ENCODE measurements around the gene ERN1. TPM values are rescaled to one million over a fixed set of nuclear protein-coding genes. Genes with fewer than 3 reads are reported as not detected.

The ERN1 gene
- total and polyA plus RNA-seq, 2 experiments from 2014 or later, result 8.9 to 12.4 TPM

DNA sequence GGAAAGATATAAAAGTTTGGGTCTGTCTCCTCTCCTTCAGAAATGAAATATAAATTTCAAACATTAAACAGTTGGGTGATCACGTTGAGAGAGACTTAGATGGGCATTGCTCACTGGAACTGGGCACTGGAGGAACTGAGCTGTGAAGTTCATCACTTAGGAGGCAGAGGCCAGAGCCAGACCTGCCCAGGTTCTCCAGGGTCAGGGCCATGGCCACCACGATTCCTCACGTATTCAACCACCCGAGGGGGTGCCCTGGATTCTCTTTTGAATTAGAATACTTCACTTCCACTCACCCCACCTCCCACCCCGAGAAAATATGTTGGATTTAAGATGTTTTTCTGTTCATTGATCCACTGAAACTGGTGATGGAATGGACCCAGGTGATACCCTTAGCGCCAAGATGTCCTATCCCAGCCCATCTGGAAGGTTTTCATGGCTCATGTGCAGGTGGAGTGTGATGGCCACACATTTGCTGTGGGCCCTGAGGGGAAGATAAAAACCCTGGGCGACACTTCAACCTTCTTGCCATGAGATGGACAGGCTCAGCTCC lies 125.7 kb downstream of the ERN1 start:
- no peaks in the 10 kb centered on the region for H3K36me3 ChIP-seq
- no peak for DNase-seq (ENCODE audit: low read depth in 1 of 2, low spot score in 1 of 2)
- no peak overlapping the region for H3K27ac ChIP-seq
- H3K9me3 ChIP-seq (ENCODE audit: low read depth), result no peaks in the 10 kb centered on the region
- H3K4me3 ChIP-seq, result no peak overlapping the region
- H3K4me1 ChIP-seq (ENCODE audit: low read depth), result no peaks in the 10 kb centered on the region
- TF ChIP-seq, protein P1, sequence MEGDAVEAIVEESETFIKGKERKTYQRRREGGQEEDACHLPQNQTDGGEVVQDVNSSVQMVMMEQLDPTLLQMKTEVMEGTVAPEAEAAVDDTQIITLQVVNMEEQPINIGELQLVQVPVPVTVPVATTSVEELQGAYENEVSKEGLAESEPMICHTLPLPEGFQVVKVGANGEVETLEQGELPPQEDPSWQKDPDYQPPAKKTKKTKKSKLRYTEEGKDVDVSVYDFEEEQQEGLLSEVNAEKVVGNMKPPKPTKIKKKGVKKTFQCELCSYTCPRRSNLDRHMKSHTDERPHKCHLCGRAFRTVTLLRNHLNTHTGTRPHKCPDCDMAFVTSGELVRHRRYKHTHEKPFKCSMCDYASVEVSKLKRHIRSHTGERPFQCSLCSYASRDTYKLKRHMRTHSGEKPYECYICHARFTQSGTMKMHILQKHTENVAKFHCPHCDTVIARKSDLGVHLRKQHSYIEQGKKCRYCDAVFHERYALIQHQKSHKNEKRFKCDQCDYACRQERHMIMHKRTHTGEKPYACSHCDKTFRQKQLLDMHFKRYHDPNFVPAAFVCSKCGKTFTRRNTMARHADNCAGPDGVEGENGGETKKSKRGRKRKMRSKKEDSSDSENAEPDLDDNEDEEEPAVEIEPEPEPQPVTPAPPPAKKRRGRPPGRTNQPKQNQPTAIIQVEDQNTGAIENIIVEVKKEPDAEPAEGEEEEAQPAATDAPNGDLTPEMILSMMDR (IDR thresholded peaks at IDR 0.05; ENCODE audit: low read depth, low read length), result no peak
- H3K27me3 ChIP-seq, result no peaks in the 10 kb centered on the region

- H3K27ac ChIP-seq, result no peak overlapping the region
- H3K27me3 ChIP-seq, result no peaks in the 10 kb centered on the region
- H3K9me3 ChIP-seq (ENCODE audit: low read depth), result no peaks in the 10 kb centered on the region
- no peak for DNase-seq (ENCODE audit: low read depth in 1 of 2, low spot score in 1 of 2)
- H3K4me1 ChIP-seq (ENCODE audit: low read depth), result no peaks in the 10 kb centered on the region
- H3K36me3 ChIP-seq, result no peaks in the 10 kb centered on the region
- H3K4me3 ChIP-seq, result no peak overlapping the region
- TF ChIP-seq, protein P1 (IDR thresholded peaks at IDR 0.05; ENCODE audit: low read depth, low read length), result no peak
These were observed 126.3 kb downstream of the ERN1 start for GRCh38 chr17:64003526-64004121.

DNA sequence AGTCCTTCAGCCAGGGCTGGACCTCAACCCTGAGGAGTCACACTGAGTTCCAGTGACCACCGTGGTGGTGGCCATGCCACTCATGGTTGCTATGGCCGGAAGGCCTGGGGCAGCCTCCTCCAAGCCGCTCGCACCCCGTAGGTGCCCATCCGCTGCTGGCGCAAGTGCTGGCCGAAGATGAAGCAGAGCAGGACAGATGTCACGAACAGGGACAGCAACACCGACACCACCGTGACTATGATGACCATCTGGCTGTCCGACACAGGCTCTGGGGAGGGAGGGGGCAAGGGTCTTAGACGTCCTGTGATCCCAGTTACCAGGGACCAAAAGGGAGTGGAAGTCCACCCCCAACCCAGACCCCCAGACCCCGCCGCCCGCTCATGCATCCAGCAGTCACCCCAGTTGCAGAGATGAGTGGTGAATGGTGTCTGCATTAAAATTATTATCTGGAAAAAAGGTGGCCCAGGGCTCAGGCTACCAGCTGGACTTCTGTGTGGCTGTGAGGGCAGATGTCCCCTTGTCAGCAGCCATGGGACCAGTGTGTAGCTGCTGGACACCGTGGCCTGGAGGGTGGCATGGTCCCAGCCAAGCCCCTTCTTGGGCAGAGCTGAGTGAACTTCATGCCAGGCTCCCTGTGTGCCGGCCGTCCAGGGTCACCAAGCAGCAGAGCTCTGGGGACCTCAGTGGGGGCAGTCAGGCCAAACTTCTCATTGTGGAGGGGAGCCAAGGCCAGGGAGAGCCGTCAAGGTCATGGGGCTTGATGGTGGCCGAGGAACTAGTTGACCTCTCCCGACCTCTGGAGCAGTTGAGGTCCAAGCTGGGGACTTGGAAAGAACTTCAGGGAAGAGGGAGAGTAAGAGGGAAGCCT lies 127.1 kb downstream of the ERN1 start:
- H3K9me3 ChIP-seq (ENCODE audit: low read depth), result no peaks in the 10 kb centered on the region
- no peaks in the 10 kb centered on the region for H3K27me3 ChIP-seq
- H3K27ac ChIP-seq, result no peak overlapping the region
- no peaks in the 10 kb centered on the region for H3K36me3 ChIP-seq
- TF ChIP-seq, protein P1 (IDR thresholded peaks at IDR 0.05; ENCODE audit: low read depth, low read length), result no peak
- no peak for DNase-seq (ENCODE audit: low read depth in 1 of 2, low spot score in 1 of 2)
- no peaks in the 10 kb centered on the region for H3K4me1 ChIP-seq (ENCODE audit: low read depth)
- no peak overlapping the region for H3K4me3 ChIP-seq

- TF ChIP-seq, protein P1 (IDR thresholded peaks at IDR 0.05; ENCODE audit: low read depth, low read length), result no peak
- Histone ChIP-seq H3K36me3 (no peaks in the 10 kb centered on the region), H3K4me3 (no peak overlapping the region), H3K9me3 (ENCODE audit: low read depth) (no peaks in the 10 kb centered on the region), H3K27ac (no peak overlapping the region), H3K4me1 (ENCODE audit: low read depth) (no peaks in the 10 kb centered on the region), H3K27me3 (peaks cover 7% of the 10 kb centered on the region)
- peak in 1 of 2 donors; percentile 74 for DNase-seq (ENCODE audit: low read depth in 1 of 2, low spot score in 1 of 2)
These were observed 128.0 kb downstream of the ERN1 start for GRCh38 chr17:64001763-64002529.

GRCh38 chr17:64001091-64001579 lies 128.8 kb downstream of the ERN1 start:
- peaks cover 13% of the 10 kb centered on the region for H3K27me3 ChIP-seq
- no peak overlapping the region for H3K27ac ChIP-seq
- TF ChIP-seq, protein P1 (IDR thresholded peaks at IDR 0.05; ENCODE audit: low read depth, low read length), result no peak
- no peak overlapping the region for H3K4me3 ChIP-seq
- no peaks in the 10 kb centered on the region for H3K36me3 ChIP-seq
- no peaks in the 10 kb centered on the region for H3K9me3 ChIP-seq (ENCODE audit: low read depth)
- no peaks in the 10 kb centered on the region for H3K4me1 ChIP-seq (ENCODE audit: low read depth)
- DNase-seq (ENCODE audit: low read depth in 1 of 2, low spot score in 1 of 2), result no peak

All from cardiac muscle cell (in vitro differentiated cells and primary cell).